ENCODE results near the gene TNFRSF1A.

TNFRSF1A gene

DNA sequence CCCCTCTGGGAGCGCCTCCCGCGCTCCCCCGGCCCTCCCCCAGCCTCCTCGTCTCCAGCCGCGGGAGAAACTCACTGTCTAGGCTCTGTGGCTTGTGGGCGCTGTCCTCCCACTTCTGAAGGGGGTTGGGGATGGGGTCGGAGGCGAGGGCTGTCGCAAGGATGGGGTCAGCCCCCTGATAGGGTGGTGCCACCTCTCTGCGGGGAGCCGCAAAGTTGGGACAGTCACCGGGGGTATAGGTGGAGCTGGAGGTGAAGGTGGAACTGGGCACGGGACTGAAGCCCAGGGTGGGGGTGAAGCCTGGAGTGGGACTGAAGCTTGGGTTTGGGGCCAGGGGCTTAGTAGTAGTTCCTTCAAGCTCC, 12.2 kb downstream of the TNFRSF1A start:
- peaks cover 14% of the 10 kb centered on the region for H3K36me3 ChIP-seq
- H3K4me3 ChIP-seq (ENCODE audit: low read depth, low read length), result no peak overlapping the region
- H3K9me3 ChIP-seq (ENCODE audit: severe bottlenecking), result no peaks in the 10 kb centered on the region
- no peak overlapping the region; the same call in 1 of the 2 replicates for H3K27ac ChIP-seq
- DNase-seq, result no peak
- no peaks in the 10 kb centered on the region for H3K27me3 ChIP-seq (ENCODE audit: insufficient read depth, low read depth, severe bottlenecking)
- TF ChIP-seq CTCF (IDR thresholded peaks at IDR 0.05; ENCODE audit: low read depth, low read length), result no peak

DNA sequence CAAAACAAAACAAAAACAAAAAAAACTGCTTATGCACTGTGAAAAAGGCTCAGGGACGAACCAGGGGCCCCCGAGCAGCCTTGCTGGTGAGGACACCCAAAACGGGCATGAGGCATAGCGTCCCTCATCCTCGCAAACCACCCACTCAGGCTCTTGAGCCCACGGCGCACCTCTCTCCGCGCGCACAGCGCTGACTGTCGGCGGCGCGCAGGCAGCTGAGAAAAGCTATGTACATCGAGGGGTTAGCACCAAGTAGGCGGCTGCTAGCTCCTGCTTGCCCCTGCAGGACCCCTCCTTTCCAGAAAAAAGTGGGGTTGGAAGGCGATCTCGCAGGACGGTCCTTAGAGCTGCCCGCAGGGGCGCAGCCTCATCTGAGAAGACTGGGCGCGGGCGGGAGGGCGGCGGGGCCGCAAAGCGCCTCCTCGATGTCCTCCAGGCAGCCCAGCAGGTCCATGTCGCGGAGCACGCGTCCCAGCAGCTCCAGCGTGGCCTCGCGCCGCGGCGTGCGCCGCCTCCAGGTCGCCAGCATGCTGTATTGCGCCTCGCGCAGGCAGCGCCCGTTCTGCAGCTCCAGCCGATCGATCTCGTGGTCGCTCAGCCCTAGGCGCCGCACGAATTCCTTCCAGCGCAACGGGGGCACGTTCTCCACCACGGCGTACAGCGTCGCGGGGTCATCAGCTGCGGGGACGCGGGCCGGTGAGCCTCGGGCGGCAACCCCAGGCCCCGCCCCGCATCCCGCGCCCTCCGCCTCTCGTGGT, 12.8 kb downstream of the TNFRSF1A start:
- Histone ChIP-seq H3K4me3 (ENCODE audit: low read depth, low read length) (no peak overlapping the region), H3K27ac (no peak overlapping the region; the same call in 1 of the 2 replicates), H3K36me3 (peaks cover 14% of the 10 kb centered on the region), H3K9me3 (ENCODE audit: severe bottlenecking) (no peaks in the 10 kb centered on the region), H3K27me3 (ENCODE audit: insufficient read depth, low read depth, severe bottlenecking) (no peaks in the 10 kb centered on the region)
- peak; percentile 59 for DNase-seq
- peak; percentile 52 for TF ChIP-seq CTCF (IDR thresholded peaks at IDR 0.05; ENCODE audit: low read depth, low read length)

- DNase-seq, result no peak
- Histone ChIP-seq H3K4me3 (ENCODE audit: low read depth, low read length) (no peak overlapping the region), H3K27ac (no peak overlapping the region), H3K27me3 (ENCODE audit: insufficient read depth, low read depth, severe bottlenecking) (no peaks in the 10 kb centered on the region), H3K36me3 (peaks cover 14% of the 10 kb centered on the region), H3K9me3 (ENCODE audit: severe bottlenecking) (no peaks in the 10 kb centered on the region)
- TF ChIP-seq CTCF (IDR thresholded peaks at IDR 0.05; ENCODE audit: low read depth, low read length), result no peak
These were observed 13.7 kb downstream of the TNFRSF1A start for GRCh38 chr12:6328045-6328779.

DNA sequence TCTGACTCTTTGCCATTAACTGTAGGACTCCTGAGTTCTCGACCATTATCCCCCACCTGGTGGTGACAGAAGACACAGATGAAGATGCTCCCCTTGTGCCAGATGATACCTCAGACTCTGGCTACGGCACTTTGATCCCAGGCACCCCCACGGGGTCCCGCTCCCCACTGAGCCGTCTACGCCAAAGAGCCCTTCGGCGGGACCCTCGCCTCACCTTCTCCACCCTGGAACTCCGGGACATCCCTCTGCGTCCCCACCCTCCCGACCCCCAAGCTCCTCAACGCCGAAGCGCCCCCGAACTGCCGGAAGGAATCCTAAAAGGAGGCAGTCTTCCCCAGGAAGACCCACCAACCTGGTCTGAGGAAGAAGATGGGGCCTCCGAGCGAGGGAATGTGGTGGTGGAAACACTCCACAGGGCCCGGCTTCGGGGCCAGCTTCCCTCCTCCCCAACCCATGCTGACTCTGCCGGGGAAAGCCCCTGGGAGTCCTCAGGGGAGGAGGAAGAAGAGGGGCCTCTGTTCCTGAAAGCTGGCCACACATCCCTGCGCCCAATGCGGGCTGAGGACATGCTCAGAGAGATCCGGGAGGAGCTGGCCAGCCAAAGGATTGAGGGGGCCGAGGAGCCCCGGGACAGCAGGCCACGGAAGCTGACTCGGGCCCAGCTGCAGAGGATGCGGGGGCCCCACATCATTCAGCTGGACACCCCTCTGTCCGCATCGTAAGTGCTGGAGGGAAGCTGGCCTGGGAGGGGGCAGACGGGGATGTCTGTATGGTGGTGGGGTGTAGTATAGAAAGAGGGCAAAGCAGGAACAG, 14.4 kb downstream of the TNFRSF1A start:
- no peak for TF ChIP-seq CTCF (IDR thresholded peaks at IDR 0.05; ENCODE audit: low read depth, low read length)
- DNase-seq, result no peak
- Histone ChIP-seq H3K4me3 (ENCODE audit: low read depth, low read length) (no peak overlapping the region), H3K36me3 (peaks cover 10% of the 10 kb centered on the region), H3K27me3 (ENCODE audit: insufficient read depth, low read depth, severe bottlenecking) (no peaks in the 10 kb centered on the region), H3K27ac (no peak overlapping the region), H3K9me3 (ENCODE audit: severe bottlenecking) (no peaks in the 10 kb centered on the region)

- TF ChIP-seq CTCF (IDR thresholded peaks at IDR 0.05; ENCODE audit: low read depth, low read length), result peak; percentile 70
These were observed 15.3 kb downstream of the TNFRSF1A start for GRCh38 chr12:6326316-6327228.

More at GRCh38 chr12:6326316-6327228, 15.3 kb downstream of the TNFRSF1A start:
- H3K4me3 ChIP-seq (ENCODE audit: low read depth, low read length), result no peak overlapping the region
- H3K36me3 ChIP-seq, result peaks cover 10% of the 10 kb centered on the region
- H3K9me3 ChIP-seq (ENCODE audit: severe bottlenecking), result no peaks in the 10 kb centered on the region
- peak; percentile 74 for DNase-seq
- no peaks in the 10 kb centered on the region for H3K27me3 ChIP-seq (ENCODE audit: insufficient read depth, low read depth, severe bottlenecking)
- no peak overlapping the region for H3K27ac ChIP-seq
